Body of pancreas (tissue), 4 donors: ENCODE results near the gene SCMH1. TPM values are rescaled to one million over a fixed set of nuclear protein-coding genes. Genes with fewer than 3 reads are reported as not detected.

Experiments used
- ATAC-seq: fragments of 150-250 bp; one replicate; pipeline ENCODE4 v1.9.1; 2016
- DNase-seq, 4 donors: peaks; one replicate each; pipeline ENCODE4 v3.0.0-alpha.2; 2019
- H3K27ac ChIP-seq, 4 donors: fragments of 200-600 bp; sonication (generic); 1 replicate in 3 of 4; 2 replicates in 1 of 4; pipeline versions ENCODE4 v1.5.1 to v1.6.1; 2016 to 2019; ENCODE audit warnings: mild to moderate bottlenecking in 1 of 4, mixed read lengths in 1 of 4, moderate library complexity in 1 of 4
- H3K27me3 ChIP-seq, 2 donors: fragments of 200-600 bp; sonication (generic); one replicate each; pipeline ENCODE4 v1.6.0; 2016; ENCODE audit warnings: mild to moderate bottlenecking in 1 of 2
- H3K36me3 ChIP-seq, 2 donors: fragments of 200-600 bp; sonication (generic); replicated peaks in 1 of 2; 2 replicates each; pipeline ENCODE4 v1.5.1; 2016; ENCODE audit warnings: low read depth in 2 of 2; ENCODE audit not compliant: insufficient read depth in 1 of 2
- H3K4me1 ChIP-seq: fragments of 200-600 bp; sonication (generic); one replicate; pipeline ENCODE4 v1.6.0; 2016
- H3K4me3 ChIP-seq, 2 donors: fragments of 200-600 bp; sonication (generic); 1 replicate in 1 of 2; 2 replicates in 1 of 2; pipeline ENCODE4 v1.5.1; 2016 to 2019
- H3K9me3 ChIP-seq, 3 donors: fragments of 200-600 bp; sonication (generic); 1 replicate in 2 of 3; 2 replicates in 1 of 3; pipeline ENCODE4 v1.5.1; 2016
- POLR2A ChIP-seq, 3 donors: fragments of 450-650 bp; IDR thresholded peaks; one replicate each; pipeline ENCODE4 v1.6.1; 2016; ENCODE audit warnings: antibody characterized with exemption in 3 of 3, mild to moderate bottlenecking in 2 of 3
- WGBS, 2 donors: methylation state at CpG; one replicate each; pipeline ENCODE4 v1.1.5; 2017; 5-methylcytosine and 5-hydroxymethylcytosine counted together
- intact Hi-C: fragments of 100-400 bp; cut with DNase I; formaldehyde crosslinking; loops from one replicate; pipeline ENCODE4 v1.15.1; 2023
- total RNA-seq, 2 donors: library from RNA; depleted of rRNA; stranded (reverse); fragments of >200 nt; gene quantifications; one replicate each; pipeline ENCODE4 v1.1.0, GENCODE V29; 2016
- TF ChIP-seq, protein P1 (sequence below), 7 experiments: fragments of 450-650 bp in 4 of 7; fragments of 200-600 bp in 3 of 7; sonication (generic) in 3 of 7; IDR thresholded peaks; one replicate each; pipeline ENCODE4 v1.5.1; 2016 to 2019; ENCODE audit warnings: antibody characterized with exemption in 7 of 7

Gene SCMH1
- total RNA-seq, 2 donors from 2014 or later, result 25.4 to 33.3 TPM

DNA sequence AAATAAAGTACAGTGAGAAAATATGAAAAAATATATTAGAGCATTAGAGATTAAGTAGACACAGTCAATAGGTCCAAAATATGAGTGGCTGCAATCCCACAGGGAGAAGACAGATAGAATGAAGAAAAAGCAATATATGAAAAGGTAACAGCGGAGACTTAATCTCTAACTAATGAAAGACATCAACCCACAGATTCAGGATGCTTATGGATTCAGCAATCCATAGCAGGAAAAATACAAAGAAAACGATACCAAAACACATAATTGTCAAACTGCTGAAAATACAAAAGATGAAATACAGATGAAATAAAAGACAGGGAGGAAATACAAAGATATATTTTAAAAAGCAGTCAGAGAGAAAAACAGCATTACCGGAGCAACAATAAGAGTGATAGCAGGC, 163.9 kb downstream of the SCMH1 start:
- intact Hi-C loops, result no loop called here
- no peaks in the 10 kb centered on the region for H3K36me3 ChIP-seq
- H3K4me1 ChIP-seq, result no peaks in the 10 kb centered on the region
- no peaks in the 10 kb centered on the region for H3K27me3 ChIP-seq
- ATAC-seq (no peak), DNase-seq (no peak)
- WGBS, 2 donors, result 93 to 94% methylated on average over 3 of the region's 3 CpGs
- H3K27ac ChIP-seq, result no peak overlapping the region
- TF ChIP-seq, protein P1, sequence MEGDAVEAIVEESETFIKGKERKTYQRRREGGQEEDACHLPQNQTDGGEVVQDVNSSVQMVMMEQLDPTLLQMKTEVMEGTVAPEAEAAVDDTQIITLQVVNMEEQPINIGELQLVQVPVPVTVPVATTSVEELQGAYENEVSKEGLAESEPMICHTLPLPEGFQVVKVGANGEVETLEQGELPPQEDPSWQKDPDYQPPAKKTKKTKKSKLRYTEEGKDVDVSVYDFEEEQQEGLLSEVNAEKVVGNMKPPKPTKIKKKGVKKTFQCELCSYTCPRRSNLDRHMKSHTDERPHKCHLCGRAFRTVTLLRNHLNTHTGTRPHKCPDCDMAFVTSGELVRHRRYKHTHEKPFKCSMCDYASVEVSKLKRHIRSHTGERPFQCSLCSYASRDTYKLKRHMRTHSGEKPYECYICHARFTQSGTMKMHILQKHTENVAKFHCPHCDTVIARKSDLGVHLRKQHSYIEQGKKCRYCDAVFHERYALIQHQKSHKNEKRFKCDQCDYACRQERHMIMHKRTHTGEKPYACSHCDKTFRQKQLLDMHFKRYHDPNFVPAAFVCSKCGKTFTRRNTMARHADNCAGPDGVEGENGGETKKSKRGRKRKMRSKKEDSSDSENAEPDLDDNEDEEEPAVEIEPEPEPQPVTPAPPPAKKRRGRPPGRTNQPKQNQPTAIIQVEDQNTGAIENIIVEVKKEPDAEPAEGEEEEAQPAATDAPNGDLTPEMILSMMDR (IDR thresholded peaks at IDR 0.05), result no peak
- TF ChIP-seq POLR2A (IDR thresholded peaks at IDR 0.05), result no peak
- no peak overlapping the region for H3K4me3 ChIP-seq
- H3K9me3 ChIP-seq, result peaks cover 0 to 3% (median 0%) of the 10 kb centered on the region in 3 donors

DNA sequence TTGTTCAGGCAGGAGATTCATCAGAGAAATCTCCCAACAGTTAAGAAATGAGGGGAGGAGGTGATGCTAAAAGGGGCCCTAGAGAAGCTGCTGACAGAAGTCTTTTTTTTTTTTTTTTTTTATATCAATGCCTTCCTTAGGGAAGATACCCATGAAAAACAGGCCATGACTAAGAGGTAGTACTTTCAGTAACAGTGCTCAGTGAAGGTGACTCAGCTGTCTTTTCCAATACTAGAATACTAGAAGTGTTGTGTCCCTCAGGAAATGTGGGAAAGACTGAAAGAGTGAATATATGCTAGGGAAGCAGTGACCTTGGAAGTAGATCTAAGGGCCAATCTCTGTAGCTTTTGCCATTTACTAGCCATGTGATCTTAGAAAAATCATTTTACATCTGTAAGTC, 168.1 kb downstream of the SCMH1 start:
- H3K4me3 ChIP-seq, result no peak overlapping the region
- TF ChIP-seq POLR2A (IDR thresholded peaks at IDR 0.05), result no peak
- TF ChIP-seq, protein P1 (IDR thresholded peaks at IDR 0.05), result no peak
- H3K27me3 ChIP-seq, result no peaks in the 10 kb centered on the region
- H3K27ac ChIP-seq, result no peak overlapping the region
- ATAC-seq (no peak), DNase-seq (no peak)
- peaks cover 0 to 3% of the 10 kb centered on the region in 2 donors for H3K36me3 ChIP-seq
- intact Hi-C loops, result no loop called here
- no peaks in the 10 kb centered on the region for H3K4me1 ChIP-seq
- peaks cover 0 to 3% (median 0%) of the 10 kb centered on the region in 3 donors for H3K9me3 ChIP-seq

DNA sequence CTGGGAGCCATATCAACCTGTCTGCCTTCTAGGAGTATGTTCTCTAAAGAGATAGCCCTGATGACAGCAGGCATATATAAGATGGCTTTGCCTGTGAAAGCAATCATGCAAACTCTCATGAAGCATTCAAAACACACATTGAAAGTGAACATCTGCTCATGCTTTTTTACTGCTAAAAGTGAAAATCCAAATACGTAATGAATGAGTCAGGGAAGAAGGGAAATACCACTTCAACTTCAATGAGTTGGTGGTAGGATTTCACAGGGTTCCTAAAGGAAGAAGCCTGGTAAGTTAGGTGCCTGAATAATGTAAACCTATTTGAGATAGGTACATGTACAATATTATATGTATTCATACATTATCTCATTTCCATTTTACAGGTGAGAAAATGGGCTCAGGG, 170.1 kb downstream of the SCMH1 start:
- intact Hi-C loops, result no loop called here
- no peak overlapping the region for H3K27ac ChIP-seq
- DNase-seq (no peak), ATAC-seq (no peak)
- no peaks in the 10 kb centered on the region for H3K9me3 ChIP-seq
- 89 to 92% methylated on average over 1 of the region's 1 CpG for WGBS, 2 donors
- H3K4me3 ChIP-seq, result no peak overlapping the region
- peaks cover 0 to 3% of the 10 kb centered on the region in 2 donors for H3K36me3 ChIP-seq
- TF ChIP-seq, protein P1 (IDR thresholded peaks at IDR 0.05), result no peak
- no peak for TF ChIP-seq POLR2A (IDR thresholded peaks at IDR 0.05)
- no peaks in the 10 kb centered on the region for H3K27me3 ChIP-seq
- H3K4me1 ChIP-seq, result no peaks in the 10 kb centered on the region

DNA sequence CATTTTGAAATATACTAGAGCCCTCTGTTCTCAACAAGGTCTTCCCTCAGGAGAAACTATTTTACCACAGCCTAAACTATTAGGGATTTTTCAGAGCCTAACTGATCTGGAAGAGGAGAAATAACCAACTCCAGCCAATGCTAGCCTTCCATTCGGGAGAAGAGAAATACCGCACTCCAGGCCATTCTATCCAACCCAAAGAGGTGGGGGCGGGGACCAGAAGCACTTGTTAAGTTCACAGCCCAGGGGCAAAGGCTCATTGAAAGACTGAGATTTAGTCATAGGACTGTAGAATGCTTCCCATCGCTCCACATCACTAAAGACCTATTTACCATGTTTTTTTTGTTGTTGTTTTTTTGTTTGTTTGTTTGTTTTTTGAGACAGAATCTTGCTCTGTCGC, 185.2 kb downstream of the SCMH1 start:
- ATAC-seq (no peak), DNase-seq (no peak)
- intact Hi-C loops, result no loop called here
- peaks cover 0 to 7% of the 10 kb centered on the region in 2 donors for H3K36me3 ChIP-seq
- H3K4me1 ChIP-seq, result no peaks in the 10 kb centered on the region
- no peaks in the 10 kb centered on the region for H3K27me3 ChIP-seq
- TF ChIP-seq, protein P1 (IDR thresholded peaks at IDR 0.05), result no peak
- no peak for TF ChIP-seq POLR2A (IDR thresholded peaks at IDR 0.05)
- no peak overlapping the region for H3K27ac ChIP-seq
- no peaks in the 10 kb centered on the region for H3K9me3 ChIP-seq
- H3K4me3 ChIP-seq, result no peak overlapping the region
- WGBS, 2 donors, result 89 to 94% methylated on average over 5 of the region's 5 CpGs

DNA sequence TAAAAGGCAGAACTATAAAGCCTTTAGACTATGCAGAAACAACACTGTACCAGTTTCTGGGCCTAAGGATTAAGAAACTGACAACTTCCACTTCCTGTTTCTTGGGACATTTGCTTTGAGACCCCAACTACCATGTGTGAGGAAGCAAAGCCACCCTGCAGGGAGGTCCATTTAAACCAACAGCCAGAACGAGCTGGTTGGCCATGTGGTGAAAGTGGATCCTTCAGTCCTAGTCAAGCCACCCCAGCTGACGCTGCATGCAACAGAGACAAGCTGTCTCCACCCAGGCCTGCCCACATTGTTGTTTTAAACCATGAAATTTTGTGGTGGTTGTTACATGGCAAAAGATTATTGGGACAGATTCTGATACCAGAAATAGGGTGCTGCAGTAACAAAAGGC, 188.8 kb downstream of the SCMH1 start:
- ATAC-seq, result no peak

More for the DNA sequence above, 188.8 kb downstream of the SCMH1 start:
- no peaks in the 10 kb centered on the region for H3K9me3 ChIP-seq
- no peak overlapping the region for H3K27ac ChIP-seq
- no peaks in the 10 kb centered on the region for H3K27me3 ChIP-seq
- peak in 1 of 4 donors; percentile 9 for DNase-seq
- peaks cover 6 to 11% of the 10 kb centered on the region in 2 donors for H3K36me3 ChIP-seq
- WGBS, 2 donors, result 80 to 86% methylated on average over 2 of the region's 2 CpGs
- intact Hi-C loops, result no loop called here
- no peaks in the 10 kb centered on the region for H3K4me1 ChIP-seq
- no peak overlapping the region for H3K4me3 ChIP-seq
- TF ChIP-seq, protein P1 (IDR thresholded peaks at IDR 0.05), result no peak
- no peak for TF ChIP-seq POLR2A (IDR thresholded peaks at IDR 0.05)
